H9 (cell line): Measurements from ENCODE around the gene DHRS1. TPM values are rescaled to one million over a fixed set of nuclear protein-coding genes. Genes with fewer than 3 reads are reported as not detected.

Source experiments
- DNase-seq: peaks from one replicate; pipeline ENCODE4 v3.0.0-alpha.2; 2017
- H2AFZ ChIP-seq: one replicate; pipeline ENCODE4 v1.6.1; 2013; ENCODE audit warnings: mild to moderate bottlenecking, low read length, control low read depth, moderate library complexity
- H2AK5ac ChIP-seq: 2 replicates; pipeline ENCODE4 v1.6.1; 2013; ENCODE audit warnings: low read length, control low read depth, mixed read lengths; ENCODE audit not compliant: insufficient read length
- H2BK120ac ChIP-seq: one replicate; pipeline ENCODE4 v1.6.1; 2013; ENCODE audit warnings: low read depth, mild to moderate bottlenecking, low read length, control low read depth, inconsistent platforms; ENCODE audit not compliant: poor library complexity, severe bottlenecking
- H2BK12ac ChIP-seq: 2 replicates; pipeline ENCODE4 v1.6.1; 2013; ENCODE audit warnings: low read length, control low read depth, mixed read lengths, low read depth; ENCODE audit not compliant: insufficient read length
- H2BK15ac ChIP-seq: 2 replicates; pipeline ENCODE4 v1.6.1; 2013; ENCODE audit warnings: low read depth, low read length, control low read depth
- H2BK20ac ChIP-seq: one replicate; pipeline ENCODE4 v1.6.1; 2013; ENCODE audit warnings: low read depth, mild to moderate bottlenecking, low read length, control low read depth, inconsistent platforms; ENCODE audit not compliant: poor library complexity, severe bottlenecking
- H2BK5ac ChIP-seq: 2 replicates; pipeline ENCODE4 v1.6.1; 2013; ENCODE audit warnings: low read length, control low read depth, mixed read lengths; ENCODE audit not compliant: insufficient read length
- H3K14ac ChIP-seq: 2 replicates; pipeline ENCODE4 v1.6.1; 2013; ENCODE audit warnings: low read length, control low read depth; ENCODE audit not compliant: insufficient read depth
- H3K18ac ChIP-seq: 2 replicates; pipeline ENCODE4 v1.6.1; 2013; ENCODE audit warnings: low read depth, mild to moderate bottlenecking, mixed read lengths, low read length, control low read depth; ENCODE audit not compliant: insufficient read length
- H3K23ac ChIP-seq: 2 replicates; pipeline ENCODE4 v1.6.1; 2013; ENCODE audit warnings: low read length, control low read depth, mixed read lengths, low read depth; ENCODE audit not compliant: insufficient read length
- H3K23me2 ChIP-seq: 2 replicates; pipeline ENCODE4 v1.6.1; 2013; ENCODE audit warnings: low read depth, mild to moderate bottlenecking, mixed read lengths, low read length, control low read depth; ENCODE audit not compliant: insufficient read length, poor library complexity, severe bottlenecking
- H3K27ac ChIP-seq: 2 replicates; pipeline ENCODE4 v1.5.1; 2013; ENCODE audit warnings: low read length, control low read depth, mixed read lengths, low read depth; ENCODE audit not compliant: insufficient read length
- H3K27me3 ChIP-seq: 2 replicates; pipeline ENCODE4 v1.6.1; 2013; ENCODE audit warnings: low read length, control low read depth, inconsistent platforms; ENCODE audit not compliant: insufficient read depth
- H3K4ac ChIP-seq: 2 replicates; pipeline ENCODE4 v1.6.1; 2013; ENCODE audit warnings: low read depth, mild to moderate bottlenecking, control low read depth, inconsistent platforms, low read length, moderate library complexity
- H3K4me1 ChIP-seq: 2 replicates; pipeline ENCODE4 v1.6.1; 2013; ENCODE audit warnings: low read length, control low read depth, inconsistent platforms; ENCODE audit not compliant: insufficient read depth
- H3K4me2 ChIP-seq: 2 replicates; pipeline ENCODE4 v1.6.1; 2013; ENCODE audit warnings: low read length, control low read depth, mixed read lengths; ENCODE audit not compliant: insufficient read length, insufficient read depth
- H3K56ac ChIP-seq: 2 replicates; pipeline ENCODE4 v1.6.1; 2013; ENCODE audit warnings: low read depth, mild to moderate bottlenecking, mixed read lengths, low read length, control low read depth; ENCODE audit not compliant: insufficient read length
- H3K79me1 ChIP-seq: 2 replicates; pipeline ENCODE4 v1.6.1; 2013; ENCODE audit warnings: low read depth, mild to moderate bottlenecking, moderate library complexity, low read length, control low read depth, inconsistent platforms; ENCODE audit not compliant: insufficient read depth, poor library complexity, severe bottlenecking
- H3K79me2 ChIP-seq: 2 replicates; pipeline ENCODE4 v1.6.1; 2013; ENCODE audit warnings: low read length, control low read depth, inconsistent platforms; ENCODE audit not compliant: insufficient read depth
- H3K9ac ChIP-seq: 2 replicates; pipeline ENCODE4 v1.6.1; 2013; ENCODE audit warnings: low read length, control low read depth, mixed read lengths; ENCODE audit not compliant: insufficient read length; ENCODE audit errors: extremely low read depth
- H3K9me3 ChIP-seq: one replicate; pipeline ENCODE4 v1.6.1; 2013; ENCODE audit warnings: low read depth, low read length, inconsistent platforms; ENCODE audit not compliant: control insufficient read depth
- H3T11ph ChIP-seq: one replicate; pipeline ENCODE4 v1.6.1; 2013; ENCODE audit warnings: mild to moderate bottlenecking, low read length, control low read depth, inconsistent platforms
- H4K20me1 ChIP-seq: one replicate; pipeline ENCODE4 v1.6.1; 2013; ENCODE audit not compliant: control insufficient read depth, insufficient read length, insufficient read depth
- H4K5ac ChIP-seq: 2 replicates; pipeline ENCODE4 v1.6.1; 2013; ENCODE audit warnings: low read depth, mild to moderate bottlenecking, mixed read lengths, low read length, control low read depth; ENCODE audit not compliant: insufficient read length
- H4K8ac ChIP-seq: replicated peaks from 2 replicates; pipeline ENCODE4 v1.6.1; 2013; ENCODE audit warnings: low read length, control low read depth, mixed read lengths, low read depth; ENCODE audit not compliant: insufficient read length
- H4K91ac ChIP-seq: 2 replicates; pipeline ENCODE4 v1.6.1; 2013; ENCODE audit warnings: low read depth, mild to moderate bottlenecking, moderate library complexity, mixed read lengths, low read length, control low read depth; ENCODE audit not compliant: insufficient read length
- H3K27ac Mint-ChIP-seq, 3 experiments: 2 replicates in 2 of 3; 3 replicates in 1 of 3; pipeline ENCODE4 v1.8.0; 2020 to 2021; ENCODE audit warnings: mixed read lengths in 3 of 3, mild to moderate bottlenecking in 1 of 3, moderate library complexity in 1 of 3
- H3K27me3 Mint-ChIP-seq: 2 replicates; pipeline ENCODE4 v1.8.0; 2021; ENCODE audit warnings: low read depth, mild to moderate bottlenecking, moderate library complexity, mixed read lengths
- H3K36me3 Mint-ChIP-seq, 3 experiments: 2 replicates in 2 of 3; 3 replicates in 1 of 3; pipeline ENCODE4 v1.8.0; 2020 to 2021; ENCODE audit warnings: low read depth in 3 of 3, mixed read lengths in 3 of 3; ENCODE audit not compliant: insufficient read depth in 1 of 3
- H3K4me1 Mint-ChIP-seq, 2 experiments: 2 replicates each; pipeline ENCODE4 v1.8.0; 2020; ENCODE audit warnings: mixed read lengths in 2 of 2
- H3K4me3 Mint-ChIP-seq, 2 experiments: 2 replicates in 1 of 2; 3 replicates in 1 of 2; pipeline ENCODE4 v1.8.0; 2020 to 2021; ENCODE audit warnings: mild to moderate bottlenecking in 2 of 2, mixed read lengths in 2 of 2, moderate library complexity in 1 of 2
- H3K9me3 Mint-ChIP-seq, 2 experiments: 2 replicates in 1 of 2; 3 replicates in 1 of 2; pipeline ENCODE4 v1.8.0; 2020; ENCODE audit warnings: mild to moderate bottlenecking in 2 of 2, mixed read lengths in 2 of 2, moderate library complexity in 1 of 2
- WGBS: extraction: QIAGEN DNeasy Blood & Tissue Kit; methylation state at CpG from one replicate; pipeline ENCODE4 v1.1.7; 2013; ENCODE audit warnings: missing lambda C conversion rate, low lambda C conversion rate, mixed read lengths; ENCODE audit not compliant: insufficient read length; ENCODE audit errors: extremely low coverage; 5-methylcytosine and 5-hydroxymethylcytosine counted together
- total RNA-seq: library from RNA; stranded (reverse); gene quantifications from 2 replicates; pipeline ENCODE4 v1.2.1, GENCODE V29; 2021
- TF ChIP-seq, protein P1 (sequence below): fragments of 200-600 bp; sonication (generic); conservative IDR thresholded peaks from 3 replicates; pipeline ENCODE4 v1.8.0; 2021; ENCODE audit warnings: antibody characterized with exemption, mild to moderate bottlenecking

DHRS1 gene
- total RNA-seq, 1 experiment from 2014 or later: 19.1 TPM

DNA sequence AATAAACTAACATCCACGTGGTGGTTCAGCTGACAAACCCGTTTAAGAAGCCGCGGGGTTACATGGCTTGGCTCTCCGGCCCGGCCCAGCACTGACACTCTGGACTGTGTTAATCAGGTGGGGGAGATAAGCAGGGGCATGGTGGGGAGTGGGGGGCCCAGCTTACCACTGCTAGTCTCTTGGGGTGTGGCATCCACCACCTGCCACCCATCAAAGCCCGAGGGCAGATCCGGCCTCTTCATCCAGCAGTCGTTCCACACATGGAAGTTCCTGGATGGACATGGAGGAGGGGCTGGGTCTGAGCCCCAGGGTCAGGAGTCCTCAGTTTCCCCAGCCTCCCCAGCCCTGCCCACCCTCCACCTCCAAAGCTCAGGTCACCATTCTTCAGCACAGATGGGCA is 41.5 kb downstream of the DHRS1 start:
- Histone ChIP-seq H3K23me2 (no peaks in the 10 kb centered on the region), H3K79me1 (no peaks in the 10 kb centered on the region), H4K20me1 (no peaks in the 10 kb centered on the region), H3K9ac (no peak overlapping the region), H3K14ac (no peak overlapping the region), H4K5ac (no peak overlapping the region), H3K79me2 (no peaks in the 10 kb centered on the region), H3K27ac (no peak overlapping the region), H3T11ph (no peak overlapping the region), H3K4ac (no peak overlapping the region), H3K56ac (no peak overlapping the region), H3K4me2 (no peak overlapping the region), H2BK12ac (no peak overlapping the region), H3K18ac (no peak overlapping the region), H2AK5ac (no peak overlapping the region), H2BK5ac (no peak overlapping the region), H3K27me3 (no peaks in the 10 kb centered on the region), H3K23ac (no peak overlapping the region), H2BK120ac (no peak overlapping the region), H2BK20ac (no peak overlapping the region), H2BK15ac (no peak overlapping the region), H3K9me3 (no peaks in the 10 kb centered on the region), H4K91ac (no peak overlapping the region), H2AFZ (no peak overlapping the region), H3K4me1 (no peaks in the 10 kb centered on the region), H4K8ac (no peak overlapping the region)
- Mint-ChIP-seq H3K27ac (no peak overlapping the region), H3K4me3 (no peak overlapping the region), H3K4me1 (no peaks in the 10 kb centered on the region; a peak in 1 of 4 replicates), H3K9me3 (no peaks in the 10 kb centered on the region), H3K36me3 (no peaks in the 10 kb centered on the region), H3K27me3 (no peaks in the 10 kb centered on the region; the same call in 1 of the 2 replicates)
- TF ChIP-seq, protein P1, sequence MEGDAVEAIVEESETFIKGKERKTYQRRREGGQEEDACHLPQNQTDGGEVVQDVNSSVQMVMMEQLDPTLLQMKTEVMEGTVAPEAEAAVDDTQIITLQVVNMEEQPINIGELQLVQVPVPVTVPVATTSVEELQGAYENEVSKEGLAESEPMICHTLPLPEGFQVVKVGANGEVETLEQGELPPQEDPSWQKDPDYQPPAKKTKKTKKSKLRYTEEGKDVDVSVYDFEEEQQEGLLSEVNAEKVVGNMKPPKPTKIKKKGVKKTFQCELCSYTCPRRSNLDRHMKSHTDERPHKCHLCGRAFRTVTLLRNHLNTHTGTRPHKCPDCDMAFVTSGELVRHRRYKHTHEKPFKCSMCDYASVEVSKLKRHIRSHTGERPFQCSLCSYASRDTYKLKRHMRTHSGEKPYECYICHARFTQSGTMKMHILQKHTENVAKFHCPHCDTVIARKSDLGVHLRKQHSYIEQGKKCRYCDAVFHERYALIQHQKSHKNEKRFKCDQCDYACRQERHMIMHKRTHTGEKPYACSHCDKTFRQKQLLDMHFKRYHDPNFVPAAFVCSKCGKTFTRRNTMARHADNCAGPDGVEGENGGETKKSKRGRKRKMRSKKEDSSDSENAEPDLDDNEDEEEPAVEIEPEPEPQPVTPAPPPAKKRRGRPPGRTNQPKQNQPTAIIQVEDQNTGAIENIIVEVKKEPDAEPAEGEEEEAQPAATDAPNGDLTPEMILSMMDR: no peak
- WGBS: no CpG with 5 or more reads among the region's 9 CpGs
- no peak for DNase-seq
